NCI-H345 (cell line): ENCODE measurements around the gene PLB1.
A peak's percentile ranks its signal among the peaks of the same experiment; 100 is the strongest.

Experiments
- DNase-seq: peaks from one replicate; lab custom pipeline; 2025; lab: John Stamatoyannopoulos, UW

PLB1 gene

DNA sequence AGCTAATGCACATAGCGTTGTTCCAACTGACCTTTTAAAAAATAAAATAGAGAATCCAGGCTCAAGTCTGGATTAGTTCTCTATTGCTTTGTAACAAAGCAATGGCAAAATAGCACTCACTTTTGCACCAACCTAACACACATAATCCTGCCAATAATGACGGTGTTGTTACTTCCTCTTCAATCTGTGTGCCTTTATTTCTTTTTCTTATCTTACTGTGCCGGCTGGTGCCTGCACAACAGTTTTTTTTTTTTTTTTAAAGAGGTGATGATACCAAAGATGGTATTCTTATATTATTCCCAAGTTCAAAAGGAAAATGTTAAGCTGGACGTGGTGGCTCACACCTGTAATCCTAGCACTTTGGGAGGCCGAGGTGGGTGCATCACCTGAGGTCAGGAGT lies 3.4 kb downstream of the PLB1 start:
- DNase-seq, result no peak

- DNase-seq, result no peak
Measured at GRCh38 chr2:28505361-28505760, 9.5 kb downstream of the PLB1 start.

GRCh38 chr2:28506112-28506910 lies 10.5 kb downstream of the PLB1 start:
- no peak for DNase-seq

DNA sequence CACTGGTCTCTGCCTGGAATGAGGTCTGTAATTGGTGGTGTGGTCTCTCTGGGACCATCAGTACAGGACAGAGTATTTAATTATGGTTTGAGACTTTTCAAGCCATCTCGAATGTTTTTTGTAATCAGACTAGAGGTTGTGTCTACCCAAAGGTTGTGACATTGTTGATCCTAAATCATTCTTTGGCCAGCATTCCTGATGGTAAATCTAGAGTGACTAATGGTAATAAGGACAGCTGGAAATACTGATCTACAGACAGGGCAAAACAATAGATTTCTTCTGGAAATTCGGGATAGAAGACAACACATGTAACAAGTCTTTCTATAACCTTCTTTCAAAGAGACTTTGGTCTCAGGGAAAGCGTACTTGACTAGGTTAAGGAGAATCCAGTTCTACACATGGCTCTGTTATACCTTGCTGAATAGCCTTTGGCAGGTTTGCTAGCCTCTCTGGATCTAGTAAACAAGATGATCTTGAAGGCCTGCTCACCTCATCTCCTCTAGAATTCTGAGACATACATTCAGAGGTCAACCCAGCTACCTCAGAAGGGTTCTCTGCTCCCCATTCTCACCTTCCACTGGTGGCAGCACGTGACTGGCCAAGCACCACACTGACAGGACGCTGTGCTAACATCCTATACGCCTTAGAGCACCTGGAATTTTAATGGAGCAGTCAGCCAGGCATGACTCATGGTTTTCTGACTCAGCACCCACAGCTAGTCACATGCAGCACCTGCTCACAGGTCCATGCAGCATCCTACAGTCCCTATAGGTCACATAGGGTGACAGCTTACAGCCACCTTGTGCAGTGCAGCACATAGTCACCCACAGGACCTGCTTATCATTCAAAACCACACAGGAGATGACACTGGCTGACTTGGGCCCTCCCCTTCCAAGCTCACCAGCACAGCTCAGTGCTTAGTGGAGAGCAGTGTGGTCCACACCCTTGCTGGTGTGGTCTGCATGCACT lies 12.2 kb downstream of the PLB1 start:
- peak; percentile 53 for DNase-seq

DNA sequence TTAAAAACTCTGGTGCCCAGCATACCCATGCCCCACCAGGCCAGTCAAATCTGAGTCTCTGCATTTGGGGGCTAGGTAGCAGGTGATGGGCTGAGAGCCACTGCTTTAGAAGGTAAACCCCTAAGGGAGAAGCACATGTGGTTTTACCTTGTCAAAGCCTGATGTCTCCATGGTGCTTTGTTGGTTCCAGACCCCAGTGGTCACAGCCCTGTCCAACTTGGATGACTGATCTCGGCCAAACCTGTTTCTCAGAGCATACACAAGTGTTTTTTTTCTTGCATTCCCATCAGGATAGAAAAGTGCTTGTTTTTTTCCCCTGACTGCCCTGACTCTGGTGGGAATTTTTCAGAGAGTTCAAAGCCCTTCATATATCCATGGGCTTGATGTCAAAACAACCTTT lies 13.5 kb downstream of the PLB1 start:
- no peak for DNase-seq

DNA sequence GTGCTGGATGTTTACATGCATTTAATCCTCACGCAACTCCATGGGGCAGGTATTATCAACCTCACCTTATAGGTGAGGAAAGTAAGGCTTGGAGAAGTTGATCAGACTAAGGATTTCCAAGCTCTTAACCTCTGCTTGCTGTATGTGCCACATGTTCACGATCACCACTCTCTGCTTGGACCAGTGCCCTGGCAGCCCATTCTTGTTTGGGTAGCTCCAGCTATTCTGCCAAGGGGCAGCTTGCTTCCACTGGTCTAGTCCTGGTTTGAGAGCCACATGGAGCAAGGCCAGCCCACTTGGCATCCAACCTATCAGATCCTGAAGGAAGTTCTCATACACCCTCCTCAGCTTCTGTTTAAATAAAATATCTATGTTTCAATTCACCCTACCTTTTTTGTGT lies 14.3 kb downstream of the PLB1 start:
- DNase-seq, result no peak

DNA sequence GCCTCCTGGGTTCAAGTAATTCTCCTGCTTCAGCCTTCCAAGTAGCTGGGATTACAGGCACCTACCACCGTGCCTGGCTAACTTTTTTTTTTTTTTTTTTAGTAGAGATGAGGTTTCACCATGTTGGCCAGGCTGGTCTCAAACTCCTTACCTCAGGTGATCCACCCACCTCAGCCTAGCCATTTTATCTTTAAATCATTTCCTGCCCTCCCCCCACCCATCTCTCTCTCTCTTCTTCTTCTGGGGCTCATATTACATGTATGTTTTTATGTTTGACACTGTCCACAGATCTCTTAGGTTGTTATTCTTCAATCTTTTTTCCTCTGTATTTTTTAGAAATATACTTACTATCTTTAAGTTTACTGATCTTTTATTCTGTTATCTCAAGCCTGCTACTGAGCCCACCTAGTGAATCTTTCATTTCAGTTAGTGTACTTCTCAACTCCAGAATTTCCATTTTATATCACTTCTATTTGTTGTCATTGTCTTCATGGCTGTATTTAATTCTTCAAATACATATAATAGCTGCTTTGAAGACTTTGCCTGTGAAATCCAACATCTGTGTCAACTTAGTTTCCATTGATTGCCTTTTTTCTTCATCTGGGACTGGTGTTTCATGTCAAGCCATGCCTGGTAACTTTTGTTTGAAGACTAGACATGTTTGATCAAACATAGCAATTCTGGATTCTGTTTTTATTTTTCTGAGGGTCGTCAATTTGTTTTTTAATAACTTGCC lies 16.2 kb downstream of the PLB1 start:
- DNase-seq, result no peak

DNA sequence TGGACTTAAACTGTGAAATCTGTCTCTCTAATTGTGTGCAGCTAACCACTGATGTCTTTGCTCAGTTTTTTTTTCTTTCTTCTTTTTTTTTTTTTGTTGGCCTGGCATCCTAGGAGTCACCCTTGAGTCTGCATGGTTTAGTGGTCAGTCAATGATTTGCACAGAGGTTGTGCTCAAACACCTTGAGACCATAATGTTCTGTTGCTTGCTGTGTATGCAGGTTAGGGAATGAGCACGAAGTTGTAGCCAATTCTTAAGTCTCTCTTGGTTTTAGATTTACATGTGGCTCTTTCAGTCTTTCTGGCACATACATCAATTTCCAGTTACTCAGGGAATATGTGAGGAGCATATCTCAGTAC lies 16.7 kb downstream of the PLB1 start:
- DNase-seq, result no peak

- no peak for DNase-seq
Measured at GRCh38 chr2:28513097-28513496, 17.2 kb downstream of the PLB1 start.

DNA sequence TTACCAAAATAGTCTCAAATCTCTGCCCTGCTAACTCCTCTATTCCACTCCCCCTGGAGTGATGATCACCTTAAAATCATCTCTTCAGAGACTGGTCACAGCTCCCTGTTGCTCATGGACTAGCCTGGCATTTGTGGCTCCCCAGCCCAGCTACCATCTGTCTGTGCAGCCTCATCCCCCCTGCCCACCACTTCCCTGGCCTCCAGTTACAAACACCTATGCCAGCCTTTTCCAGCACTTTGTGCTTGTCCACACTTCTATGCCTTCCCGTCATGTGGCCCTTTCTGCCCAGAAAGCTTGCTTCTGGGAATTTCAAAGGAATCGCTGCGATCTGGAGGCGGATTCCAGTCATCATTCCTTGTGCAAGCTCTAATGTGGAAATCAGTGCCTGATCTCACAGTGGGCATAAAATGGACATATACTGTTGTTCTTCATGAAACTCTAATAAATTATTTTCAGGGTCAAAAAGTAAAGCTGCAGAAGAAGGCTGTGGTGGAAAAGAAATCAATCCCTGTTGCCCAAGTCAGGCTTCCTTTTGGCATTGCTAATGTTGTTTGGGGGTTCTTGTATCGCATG lies 19.4 kb downstream of the PLB1 start:
- DNase-seq, result no peak

DNA sequence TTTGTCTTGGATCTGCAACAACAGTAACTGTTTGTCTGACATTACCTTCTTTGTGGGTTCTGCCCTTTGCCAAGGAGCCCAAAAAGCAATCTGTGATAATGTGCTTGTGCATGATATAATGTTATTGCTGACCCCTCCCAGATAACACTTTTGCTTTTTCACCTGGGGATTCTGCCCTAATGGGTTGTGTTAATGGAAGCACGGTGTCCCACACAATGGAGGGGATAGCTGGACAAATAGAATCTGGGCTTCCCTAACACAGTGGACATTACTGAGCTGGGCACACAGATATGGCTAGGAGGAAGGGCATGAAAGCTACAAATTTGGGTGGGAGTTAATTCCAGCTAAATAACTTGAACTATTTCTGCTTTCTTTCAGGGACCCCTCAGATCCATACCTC lies 20.6 kb downstream of the PLB1 start:
- DNase-seq, result no peak

- DNase-seq, result no peak
Measured at GRCh38 chr2:28516950-28517349, 21.1 kb downstream of the PLB1 start.

GRCh38 chr2:28521663-28522062 lies 25.8 kb downstream of the PLB1 start:
- no peak for DNase-seq

DNA sequence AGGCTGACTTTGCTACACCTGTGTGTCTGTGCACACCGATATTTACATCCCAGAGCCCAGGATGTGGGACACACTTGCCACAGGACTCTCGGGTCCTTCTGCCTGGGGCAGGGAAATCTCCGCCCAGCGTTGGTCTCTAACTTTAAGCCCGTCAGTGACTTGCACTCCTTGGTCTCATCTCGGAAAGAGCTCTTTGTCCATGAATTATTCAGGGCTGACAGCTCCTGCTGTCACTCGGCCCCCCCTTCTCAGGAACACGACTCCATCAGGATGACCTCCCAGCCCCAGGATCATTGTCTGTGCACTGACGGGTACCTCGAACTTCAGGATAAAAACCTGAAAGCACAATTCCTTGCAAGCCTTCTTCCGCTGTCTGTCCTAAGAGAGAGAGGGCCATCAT lies 26.6 kb downstream of the PLB1 start:
- DNase-seq, result no peak

DNA sequence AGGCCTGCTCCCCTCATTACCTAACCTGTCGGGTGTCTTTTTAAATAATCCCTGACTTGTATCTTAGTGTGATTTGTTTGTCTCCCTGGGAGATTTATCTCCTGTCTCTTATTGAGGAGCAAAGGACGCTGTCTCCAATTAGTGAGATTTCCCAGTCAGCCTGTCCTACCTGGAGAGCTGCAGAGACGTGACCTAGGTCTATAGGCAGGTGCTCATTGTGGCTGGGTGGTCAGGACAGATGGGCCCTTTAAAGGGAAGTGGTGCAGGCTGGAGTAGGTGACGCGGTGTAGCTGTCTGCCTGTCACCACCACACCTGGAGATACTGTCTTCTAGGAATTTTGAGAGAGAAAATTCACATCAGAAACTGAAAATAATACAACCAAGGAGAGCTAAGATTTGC lies 28.0 kb downstream of the PLB1 start:
- DNase-seq, result no peak

- no peak for DNase-seq
Measured at GRCh38 chr2:28525481-28525880, 29.6 kb downstream of the PLB1 start.

DNA sequence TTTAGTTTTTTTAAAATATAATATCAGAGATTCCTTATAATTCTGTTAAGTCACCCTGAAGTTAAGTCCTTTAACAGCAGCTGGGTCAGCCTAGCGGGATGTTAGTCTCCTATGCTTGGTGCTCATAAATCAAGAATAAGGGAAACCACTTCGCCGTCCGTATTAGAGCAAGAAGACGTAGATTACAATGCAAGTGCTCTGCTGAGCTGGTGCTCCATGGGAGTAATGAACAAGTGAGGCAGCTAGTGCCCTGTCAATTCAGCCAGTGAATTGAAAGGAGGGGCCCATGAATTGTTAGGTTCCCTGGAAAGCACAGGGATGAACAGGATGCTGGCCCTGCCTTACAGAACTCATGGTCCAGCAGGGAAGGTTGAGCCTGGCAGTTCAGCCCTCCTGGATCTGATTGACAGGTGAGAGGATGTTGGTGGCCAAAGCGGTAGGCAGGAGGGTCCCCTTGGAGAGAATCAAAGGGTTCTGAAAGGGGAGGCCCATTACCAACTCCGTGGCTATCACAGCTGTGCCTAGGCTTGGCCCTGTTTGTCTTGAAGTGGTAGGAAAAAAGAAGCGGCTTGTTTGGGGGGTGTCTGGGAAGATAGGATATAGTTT lies 30.8 kb downstream of the PLB1 start:
- DNase-seq, result no peak

GRCh38 chr2:28527196-28527595 lies 31.3 kb downstream of the PLB1 start:
- DNase-seq, result no peak

GRCh38 chr2:28528206-28528605 lies 32.3 kb downstream of the PLB1 start:
- DNase-seq, result no peak

DNA sequence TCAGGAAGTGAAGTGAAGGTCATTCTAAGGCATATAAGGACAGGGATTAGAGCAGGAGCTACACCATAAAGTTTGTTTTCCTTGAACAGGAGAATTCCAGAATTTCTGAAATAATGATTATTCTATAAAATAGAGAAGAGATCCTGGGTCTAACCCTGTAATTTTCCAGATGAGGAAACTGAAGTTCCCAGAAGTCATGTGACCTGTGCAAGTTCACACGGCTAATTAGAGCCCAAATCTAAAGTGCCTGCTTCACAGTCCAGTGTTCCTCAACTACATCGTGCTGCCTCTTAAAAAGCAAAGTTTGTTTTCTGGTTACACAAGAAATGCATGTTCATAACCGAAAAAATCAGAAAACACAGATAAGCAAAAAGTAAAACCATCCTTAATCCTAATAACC lies 34.9 kb downstream of the PLB1 start:
- DNase-seq, result no peak

DNA sequence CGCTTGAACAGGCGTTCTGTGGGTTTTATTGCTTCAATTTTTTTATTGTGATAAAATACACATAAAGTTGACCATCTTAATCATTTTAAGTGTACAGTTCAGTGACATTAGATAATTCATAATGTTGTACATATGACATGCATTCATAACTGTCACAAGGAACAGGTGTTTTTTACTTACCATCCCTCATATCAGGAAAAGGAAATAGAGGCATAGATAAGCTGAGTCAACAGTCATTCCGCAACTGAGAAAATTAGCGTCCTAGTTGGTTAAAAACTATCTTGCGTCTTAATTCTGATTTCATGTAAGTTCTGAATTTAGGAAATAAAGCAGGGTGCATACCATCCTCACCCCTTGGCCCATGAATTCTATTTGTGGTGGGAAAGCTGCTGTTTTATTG lies 36.5 kb downstream of the PLB1 start:
- DNase-seq, result no peak
